Astrocyte (in vitro differentiated cells and primary cell): ENCODE measurements around the gene INTS6L.

Experiments used
- CTCF ChIP-seq: IDR thresholded peaks from 2 replicates; pipeline ENCODE4 v1.5.1; 2011; ENCODE audit warnings: low read depth, mild to moderate bottlenecking, inconsistent platforms, low read length, moderate library complexity; ENCODE audit not compliant: insufficient read depth
- EZH2 ChIP-seq: IDR thresholded peaks from 2 replicates; pipeline ENCODE4 v1.6.1; 2012; ENCODE audit warnings: mild to moderate bottlenecking, low read length, inconsistent platforms; ENCODE audit not compliant: insufficient read depth

DNA sequence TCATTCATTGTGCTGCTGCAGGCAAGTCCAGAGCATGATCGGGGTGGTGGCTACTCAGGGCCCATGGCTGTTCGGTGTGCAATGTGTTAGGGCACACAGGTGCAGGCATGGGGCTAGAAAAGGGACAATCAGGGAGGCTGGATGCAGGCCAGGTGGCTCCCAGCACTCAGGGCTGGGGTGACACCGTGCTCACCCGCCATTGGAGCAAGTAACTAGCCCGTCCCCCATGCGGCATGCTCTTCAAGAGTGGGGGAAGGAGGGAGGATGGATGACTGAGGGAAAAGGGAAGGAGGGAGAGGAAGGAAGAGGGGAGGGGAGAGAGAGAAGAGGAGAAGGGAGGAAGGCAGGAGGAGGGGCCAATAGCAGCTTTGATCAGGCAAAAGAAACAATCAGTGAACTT, 64.7 kb downstream of the INTS6L start:
- TF ChIP-seq CTCF (no peak), EZH2 (no peak)
